IMR-90 (cell line): ENCODE data around the gene PAX2. TPM values are rescaled to one million over a fixed set of nuclear protein-coding genes. Genes with fewer than 3 reads are reported as not detected.

Source experiments
- ATAC-seq: fragments of 200-7000 bp; cut with Tn5 transposase; 2 replicates; pipeline ENCODE4 v1.9.1; 2020; ENCODE audit warnings: low read depth, mild to moderate bottlenecking, moderate library complexity
- BruUV-seq: library from RNA; stranded (reverse); fragments of 400-500 nt; replicated peaks from 2 replicates; lab custom pipeline; 2021; lab: Mats Ljungman, UMichigan
- CTCF ChIA-PET: fragments of 300-600 bp; formaldehyde crosslinking; extraction: SDS; loops from one replicate; lab custom pipeline; 2021; ENCODE audit warnings: antibody characterized with exemption; lab: Yijun Ruan, JAX
- POLR2A ChIA-PET: fragments of 300-600 bp; sonication (Branson Sonifier 250); formaldehyde crosslinking; loops from one replicate; lab custom pipeline; 2022; ENCODE audit warnings: antibody characterized with exemption; ENCODE audit not compliant: unreplicated experiment; lab: Charles Lee
- DNase-seq: peaks from one replicate; pipeline ENCODE4 v3.0.0; 2013
- H2AFZ ChIP-seq: replicated peaks from 2 replicates; pipeline ENCODE3; 2013; ENCODE audit warnings: low read length, mild to moderate bottlenecking; ENCODE audit not compliant: poor library complexity
- H2AK5ac ChIP-seq: 2 replicates; pipeline ENCODE4 v1.6.1; 2013; ENCODE audit warnings: low read depth, low read length, inconsistent platforms
- H2AK9ac ChIP-seq: replicated peaks from 2 replicates; pipeline ENCODE3; 2013; ENCODE audit warnings: mild to moderate bottlenecking, low read depth, low read length, moderate library complexity; ENCODE audit not compliant: poor library complexity
- H2BK120ac ChIP-seq: 2 replicates; pipeline ENCODE4 v1.6.1; 2013; ENCODE audit warnings: low read depth, low read length, inconsistent platforms
- H2BK15ac ChIP-seq: 3 replicates; pipeline ENCODE4 v1.6.1; 2013; ENCODE audit warnings: low read depth, low read length, inconsistent platforms
- H2BK20ac ChIP-seq: 2 replicates; pipeline ENCODE4 v1.6.1; 2013; ENCODE audit warnings: low read depth, mild to moderate bottlenecking, inconsistent platforms, low read length, moderate library complexity
- H2BK5ac ChIP-seq: 2 replicates; pipeline ENCODE4 v1.6.1; 2013; ENCODE audit warnings: mild to moderate bottlenecking, low read depth, low read length, inconsistent platforms; ENCODE audit not compliant: poor library complexity, severe bottlenecking
- H3K14ac ChIP-seq: replicated peaks from 2 replicates; pipeline ENCODE4 v1.6.1; 2013; ENCODE audit warnings: low read depth, low read length, inconsistent platforms
- H3K18ac ChIP-seq: 2 replicates; pipeline ENCODE4 v1.6.1; 2013; ENCODE audit warnings: low read depth, low read length, control low read depth
- H3K23ac ChIP-seq: 2 replicates; pipeline ENCODE4 v1.6.1; 2013; ENCODE audit warnings: low read depth, low read length, inconsistent platforms
- H3K27ac ChIP-seq: 2 replicates; pipeline ENCODE4 v1.5.1; 2013; ENCODE audit warnings: mild to moderate bottlenecking, control low read depth, low read length; ENCODE audit not compliant: insufficient read depth
- H3K27me3 ChIP-seq: 2 replicates; pipeline ENCODE4 v1.6.1; 2013; ENCODE audit warnings: low read length; ENCODE audit not compliant: control insufficient read depth, insufficient read depth
- H3K36me3 ChIP-seq: 2 replicates; pipeline ENCODE4 v1.6.1; 2013; ENCODE audit warnings: low read length, mixed read lengths; ENCODE audit not compliant: control insufficient read depth, insufficient read depth
- H3K4ac ChIP-seq: 2 replicates; pipeline ENCODE4 v1.6.1; 2013; ENCODE audit warnings: low read depth, low read length, inconsistent platforms
- H3K4me1 ChIP-seq: 2 replicates; pipeline ENCODE4 v1.6.1; 2013; ENCODE audit warnings: low read length, mixed read lengths; ENCODE audit not compliant: control insufficient read depth, insufficient read depth
- H3K4me2 ChIP-seq: 2 replicates; pipeline ENCODE4 v1.6.1; 2013; ENCODE audit warnings: low read depth, mild to moderate bottlenecking, control low read depth, low read length, moderate library complexity
- H3K4me3 ChIP-seq: 2 replicates; pipeline ENCODE4 v1.5.1; 2013; ENCODE audit warnings: low read depth, mild to moderate bottlenecking, control low read depth, low read length, moderate library complexity; ENCODE audit not compliant: insufficient read depth
- H3K56ac ChIP-seq: 2 replicates; pipeline ENCODE4 v1.6.1; 2013; ENCODE audit warnings: low read length, inconsistent platforms; ENCODE audit not compliant: insufficient read depth; ENCODE audit errors: extremely low read depth
- H3K79me1 ChIP-seq, 2 experiments: 2 replicates each; pipeline ENCODE4 v1.6.1; 2013; ENCODE audit warnings: low read length in 2 of 2, inconsistent platforms in 1 of 2, low read depth in 1 of 2
- H3K9ac ChIP-seq: 2 replicates; pipeline ENCODE4 v1.6.1; 2013; ENCODE audit warnings: low read depth, low read length, control low read depth
- H3K9me1 ChIP-seq: 2 replicates; pipeline ENCODE4 v1.6.1; 2013; ENCODE audit warnings: low read length, inconsistent platforms; ENCODE audit not compliant: insufficient read depth
- H3K9me3 ChIP-seq: 2 replicates; pipeline ENCODE4 v1.6.1; 2013; ENCODE audit warnings: low read length; ENCODE audit not compliant: control insufficient read depth, insufficient read depth
- H4K20me1 ChIP-seq: 2 replicates; pipeline ENCODE4 v1.6.1; 2013; ENCODE audit warnings: low read length, inconsistent platforms; ENCODE audit not compliant: insufficient read depth
- H4K5ac ChIP-seq: 2 replicates; pipeline ENCODE4 v1.6.1; 2013; ENCODE audit warnings: mild to moderate bottlenecking, low read depth, low read length, control low read depth
- H4K8ac ChIP-seq, 2 experiments: 2 replicates each; pipeline ENCODE4 v1.6.1; 2013; ENCODE audit warnings: low read depth in 2 of 2, low read length in 2 of 2, control low read depth in 1 of 2, inconsistent platforms in 1 of 2
- H4K91ac ChIP-seq: 2 replicates; pipeline ENCODE4 v1.6.1; 2013; ENCODE audit warnings: low read depth, low read length, inconsistent platforms; ENCODE audit not compliant: insufficient read depth
- BHLHE40 ChIP-seq: fragments of 150-350 bp; IDR thresholded peaks from 2 replicates; pipeline ENCODE4 v1.6.1; 2016; ENCODE audit warnings: mild to moderate bottlenecking, low read depth, low read length
- CHD1 ChIP-seq: IDR thresholded peaks from 2 replicates; pipeline ENCODE4 v1.6.1; 2012; ENCODE audit warnings: low read depth, low read length, improper control_type of control experiment
- FOS ChIP-seq: fragments of 150-350 bp; IDR thresholded peaks from 2 replicates; pipeline ENCODE4 v1.6.1; 2016; ENCODE audit warnings: low read depth, low read length
- MAFK ChIP-seq: IDR thresholded peaks from 2 replicates; pipeline ENCODE4 v1.6.1; 2012; ENCODE audit warnings: low read depth, low read length, improper control_type of control experiment
- RFX5 ChIP-seq: IDR thresholded peaks from 2 replicates; pipeline ENCODE4 v1.8.0; 2012; ENCODE audit warnings: low read depth, mild to moderate bottlenecking, low read length, moderate library complexity
- WGBS, 2 experiments: methylation state at CpG; one replicate each; pipeline versions ENCODE4 v1.1.5 to v1.1.7; 2013; ENCODE audit warnings: missing lambda C conversion rate in 2 of 2; ENCODE audit not compliant: insufficient read length in 1 of 2; ENCODE audit errors: extremely low coverage in 2 of 2; 5-methylcytosine and 5-hydroxymethylcytosine counted together
- dilution Hi-C: fragments of 300-500 bp; cut with HindIII; formaldehyde crosslinking; loops from one replicate; pipeline ENCODE4 v1.14.3; 2018; ENCODE audit warnings: low sequenced_read_pairs; ENCODE audit not compliant: unreplicated experiment
- in situ Hi-C: fragments of 300-500 bp; cut with MboI; formaldehyde crosslinking; loops from 3 replicates; pipeline ENCODE4 v1.14.3; 2019; ENCODE audit warnings: low sequenced_read_pairs, inconsistent platforms, mixed read lengths
- intact Hi-C: fragments of 100-400 bp; cut with micrococcal nuclease; formaldehyde crosslinking; loops from 2 replicates; pipeline ENCODE4 v1.10.0; 2022
- polyA plus RNA-seq, 3 experiments: library from polyadenylated mRNA; depleted of rRNA; stranded (reverse); fragments of >200 nt; gene quantifications; 2 replicates each; pipeline ENCODE4 v1.2.3, GENCODE V29; 2012; ENCODE audit warnings: low replicate concordance in 1 of 3
- total RNA-seq: library from RNA; depleted of rRNA; stranded (reverse); fragments of >200 nt; gene quantifications from 2 replicates; pipeline ENCODE4 v1.2.3, GENCODE V29; 2012

The PAX2 gene
- total and polyA plus RNA-seq, 2 of the 4 experiments (the other 2 are of a cell fraction) = not detected

- in situ Hi-C loops (no loop called here), intact Hi-C loops (loop anchor here (5.0 to 10.0 kb wide), 2 partner anchors 134 to 178 kb away; no protein-coding TSS in a partner anchor), dilution Hi-C loops (no loop called here)
- Histone ChIP-seq H3K4me2 (no peak overlapping the region), H2BK5ac (no peak overlapping the region), H4K5ac (no peak overlapping the region), H2AK9ac (no peak overlapping the region), H4K91ac (no peak overlapping the region), H2BK120ac (no peak overlapping the region), H4K20me1 (peaks cover 5% of the 10 kb centered on the region; the same call in 1 of the 2 replicates), H3K27me3 (peaks cover 97% of the 10 kb centered on the region), H3K9ac (no peak overlapping the region), H3K79me1 (no peaks in the 10 kb centered on the region), H3K27ac (no peak overlapping the region), H3K9me3 (peaks cover 4% of the 10 kb centered on the region; the same call in 1 of the 2 replicates), H3K56ac (no peak overlapping the region), H4K8ac (no peak overlapping the region), H3K18ac (no peak overlapping the region), H3K14ac (no peak overlapping the region), H3K4ac (no peak overlapping the region), H3K36me3 (no peaks in the 10 kb centered on the region), H2AK5ac (no peak overlapping the region), H3K9me1 (no peaks in the 10 kb centered on the region), H2BK20ac (no peak overlapping the region), H2BK15ac (no peak overlapping the region), H3K4me1 (no peaks in the 10 kb centered on the region), H3K23ac (no peak overlapping the region), H2AFZ (no peak overlapping the region), H3K4me3 (no peak overlapping the region)
- ATAC-seq (no peak), DNase-seq (no peak)
- no TSS peak for BruUV-seq
- CTCF ChIA-PET = interaction anchor here (0.5 kb wide), 1 partner anchor 1785 kb away, joined by 5 read pairs; no protein-coding TSS in a partner anchor
- POLR2A ChIA-PET = no interaction called here
- 7% methylated on average over 7 of the region's 16 CpGs; no CpG with 5 or more reads in 1 of the 2 experiments for WGBS, 2 experiments
- TF ChIP-seq RFX5 (no peak), BHLHE40 (no peak), FOS (no peak), MAFK (no peak), CHD1 (no peak)
These were observed 4.7 kb upstream of the PAX2 start for GRCh38 chr10:100740476-100741377.
